Natural killer cell (primary cell): ENCODE measurements around the gene DNAAF5. TPM values are rescaled to one million over a fixed set of nuclear protein-coding genes. Genes with fewer than 3 reads are reported as not detected.

Experiments
- ATAC-seq, 3 donors: fragments of 150-1000 bp in 2 of 3; fragments of 200-7000 bp in 1 of 3; cut with Tn5 transposase; 1 replicate in 1 of 3; 2 replicates in 2 of 3; pipeline ENCODE4 v1.10.0; 2021; ENCODE audit warnings: mild to moderate bottlenecking in 2 of 3, moderate library complexity in 2 of 3
- DNase-seq, 2 donors: peaks; one replicate each; pipeline versions ENCODE4 v3.0.0 to v3.0.0-alpha.2; 2013 to 2021; ENCODE audit warnings: mixed read lengths in 1 of 2
- H3K27ac ChIP-seq: one replicate; pipeline ENCODE4 v1.5.1; 2013; ENCODE audit warnings: mild to moderate bottlenecking, low read length
- H3K27me3 ChIP-seq: one replicate; pipeline ENCODE4 v1.6.1; 2013; ENCODE audit warnings: low read length; ENCODE audit not compliant: control insufficient read depth, insufficient read depth
- H3K36me3 ChIP-seq: one replicate; pipeline ENCODE4 v1.6.1; 2013; ENCODE audit warnings: low read length; ENCODE audit not compliant: control insufficient read depth, insufficient read depth
- H3K4me1 ChIP-seq: one replicate; pipeline ENCODE4 v1.6.1; 2013; ENCODE audit warnings: low read length; ENCODE audit not compliant: control insufficient read depth, insufficient read depth
- H3K4me3 ChIP-seq: one replicate; pipeline ENCODE4 v1.5.1; 2013; ENCODE audit warnings: low read length
- H3K9me3 ChIP-seq: one replicate; pipeline ENCODE4 v1.6.1; 2013; ENCODE audit warnings: low read length; ENCODE audit not compliant: control insufficient read depth, insufficient read depth
- H3K27ac Mint-ChIP-seq, 2 donors: one replicate each; pipeline ENCODE4 v1.8.0; 2022; ENCODE audit warnings: mild to moderate bottlenecking in 2 of 2, mixed read lengths in 2 of 2, moderate library complexity in 1 of 2
- H3K27me3 Mint-ChIP-seq, 2 donors: one replicate each; pipeline ENCODE4 v1.8.0; 2022; ENCODE audit warnings: low read depth in 2 of 2, mixed read lengths in 2 of 2
- H3K36me3 Mint-ChIP-seq: one replicate; pipeline ENCODE4 v1.8.0; 2022; ENCODE audit warnings: mixed read lengths
- H3K4me1 Mint-ChIP-seq, 2 donors: one replicate each; pipeline ENCODE4 v1.8.0; 2022; ENCODE audit warnings: mixed read lengths in 2 of 2
- H3K4me3 Mint-ChIP-seq: one replicate; pipeline ENCODE4 v1.8.0; 2022; ENCODE audit warnings: mild to moderate bottlenecking, moderate library complexity, mixed read lengths
- H3K9me3 Mint-ChIP-seq, 2 donors: one replicate each; pipeline ENCODE4 v1.8.0; 2022; ENCODE audit warnings: mixed read lengths in 2 of 2
- WGBS: methylation state at CpG from one replicate; pipeline ENCODE4 v1.1.7; 2013; ENCODE audit warnings: missing lambda C conversion rate; ENCODE audit not compliant: insufficient coverage; 5-methylcytosine and 5-hydroxymethylcytosine counted together
- intact Hi-C: fragments of 100-400 bp; cut with micrococcal nuclease; formaldehyde crosslinking; loops from one replicate; pipeline ENCODE4 v1.14.2; 2022
- total RNA-seq, 4 donors: library from RNA; stranded (reverse); fragments of 120-200 nt in 1 of 4; gene quantifications; one replicate each; pipeline versions ENCODE4 v1.2.3 to v1.2.4, GENCODE V29; 2013 to 2022
- TF ChIP-seq, protein P1 (sequence below): fragments of 200-600 bp; IDR thresholded peaks from one replicate; pipeline ENCODE4 v1.8.0; 2022; ENCODE audit warnings: antibody characterized with exemption

The DNAAF5 gene
- total RNA-seq, 3 donors from 2014 or later (not counting 1 experiment from before 2014, with no cell fraction given): 6.7 to 10.3 (median 10.3) TPM

DNA sequence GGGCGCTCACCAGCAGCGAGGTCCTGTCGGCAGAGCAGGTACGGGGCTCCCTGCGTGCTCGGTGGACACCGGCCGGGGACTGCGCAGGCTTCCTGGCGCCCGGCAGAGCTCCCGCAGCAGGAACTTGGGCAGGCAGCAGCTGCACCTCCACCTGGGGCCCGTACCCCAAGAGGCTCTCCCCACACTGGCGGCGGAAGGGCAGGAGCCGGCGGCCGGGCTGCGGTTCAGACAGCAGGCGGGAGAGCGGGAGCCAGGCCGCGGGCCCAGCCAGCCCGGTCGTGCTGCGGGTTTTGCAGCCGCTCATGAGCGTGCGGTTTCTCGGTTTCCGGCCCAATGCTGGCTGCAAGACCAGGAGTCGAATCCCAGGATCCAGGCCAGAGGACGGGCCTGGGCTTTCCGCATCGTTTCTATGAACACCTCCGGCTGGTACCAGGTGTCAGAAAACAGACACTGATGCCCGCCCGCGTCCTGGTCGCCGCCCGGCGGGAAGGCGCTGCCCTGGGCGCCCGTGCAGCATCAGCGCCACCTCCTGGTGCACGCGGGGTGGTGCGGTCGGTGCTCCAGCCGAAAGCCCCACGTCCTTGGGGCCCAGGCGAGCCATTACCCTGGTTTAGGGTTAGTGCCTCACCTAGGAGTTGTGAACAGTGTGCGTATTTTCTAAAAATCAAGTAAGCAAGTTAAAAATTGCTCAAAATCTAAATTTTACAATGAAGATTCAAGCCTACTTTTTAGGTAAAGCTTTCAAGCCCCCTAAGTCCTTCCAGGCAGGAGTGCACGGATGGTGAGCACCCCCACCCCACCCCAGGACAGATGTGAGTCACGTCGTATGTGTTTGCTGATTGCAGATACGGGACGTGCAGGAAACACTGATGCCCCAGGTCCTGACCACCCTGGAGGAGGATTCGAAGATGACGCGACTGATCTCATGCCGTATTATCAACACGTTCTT lies 47.9 kb downstream of the DNAAF5 start:
- no peaks in the 10 kb centered on the region for H3K36me3 Mint-ChIP-seq
- peak; percentile 39 to 75 for DNase-seq
- H3K9me3 Mint-ChIP-seq: no peaks in the 10 kb centered on the region
- no peaks in the 10 kb centered on the region for H3K27me3 Mint-ChIP-seq
- H3K4me1 ChIP-seq: no peaks in the 10 kb centered on the region
- no peak overlapping the region for H3K27ac ChIP-seq
- peak; percentile 38 to 86 (median 76) for ATAC-seq
- H3K9me3 ChIP-seq: no peaks in the 10 kb centered on the region
- H3K27me3 ChIP-seq: no peaks in the 10 kb centered on the region
- WGBS: 79% methylated on average over 65 of the region's 65 CpGs
- no peaks in the 10 kb centered on the region for H3K4me1 Mint-ChIP-seq
- no peak overlapping the region for H3K4me3 ChIP-seq
- peaks cover 6% of the 10 kb centered on the region for H3K36me3 ChIP-seq
- H3K27ac Mint-ChIP-seq: no peak overlapping the region
- TF ChIP-seq, protein P1, sequence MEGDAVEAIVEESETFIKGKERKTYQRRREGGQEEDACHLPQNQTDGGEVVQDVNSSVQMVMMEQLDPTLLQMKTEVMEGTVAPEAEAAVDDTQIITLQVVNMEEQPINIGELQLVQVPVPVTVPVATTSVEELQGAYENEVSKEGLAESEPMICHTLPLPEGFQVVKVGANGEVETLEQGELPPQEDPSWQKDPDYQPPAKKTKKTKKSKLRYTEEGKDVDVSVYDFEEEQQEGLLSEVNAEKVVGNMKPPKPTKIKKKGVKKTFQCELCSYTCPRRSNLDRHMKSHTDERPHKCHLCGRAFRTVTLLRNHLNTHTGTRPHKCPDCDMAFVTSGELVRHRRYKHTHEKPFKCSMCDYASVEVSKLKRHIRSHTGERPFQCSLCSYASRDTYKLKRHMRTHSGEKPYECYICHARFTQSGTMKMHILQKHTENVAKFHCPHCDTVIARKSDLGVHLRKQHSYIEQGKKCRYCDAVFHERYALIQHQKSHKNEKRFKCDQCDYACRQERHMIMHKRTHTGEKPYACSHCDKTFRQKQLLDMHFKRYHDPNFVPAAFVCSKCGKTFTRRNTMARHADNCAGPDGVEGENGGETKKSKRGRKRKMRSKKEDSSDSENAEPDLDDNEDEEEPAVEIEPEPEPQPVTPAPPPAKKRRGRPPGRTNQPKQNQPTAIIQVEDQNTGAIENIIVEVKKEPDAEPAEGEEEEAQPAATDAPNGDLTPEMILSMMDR: peak; percentile 62
- intact Hi-C loops: loop anchor here (5.0 kb wide), 1 partner anchor 452 kb away; no protein-coding TSS in a partner anchor
- no peak overlapping the region for H3K4me3 Mint-ChIP-seq

DNA sequence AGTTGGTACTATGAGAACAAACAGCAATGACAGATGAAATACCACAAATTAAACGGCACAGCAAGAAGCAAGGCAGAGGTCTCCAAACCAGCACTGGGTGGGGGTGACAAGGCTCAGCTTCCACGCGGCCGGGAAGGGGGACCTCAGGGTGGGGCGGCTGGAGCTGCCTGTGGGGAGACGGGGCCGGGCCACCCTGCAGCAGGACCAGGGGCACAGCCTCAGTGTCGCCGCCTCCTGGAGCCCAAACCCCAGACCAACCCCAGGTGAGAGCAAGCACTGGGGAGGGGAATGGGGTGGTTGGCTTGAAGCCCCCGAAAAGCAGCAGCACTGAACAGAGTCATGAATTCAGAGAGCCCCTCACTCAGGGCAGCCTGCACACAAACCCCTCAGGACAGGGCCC lies 49.9 kb downstream of the DNAAF5 start:
- Histone ChIP-seq H3K4me1 (no peaks in the 10 kb centered on the region), H3K36me3 (peaks cover 8% of the 10 kb centered on the region), H3K4me3 (no peak overlapping the region), H3K27ac (no peak overlapping the region), H3K9me3 (no peaks in the 10 kb centered on the region), H3K27me3 (no peaks in the 10 kb centered on the region)
- no peak for DNase-seq
- TF ChIP-seq, protein P1: no peak
- no peaks in the 10 kb centered on the region for H3K36me3 Mint-ChIP-seq
- no peak for ATAC-seq
- H3K9me3 Mint-ChIP-seq: no peaks in the 10 kb centered on the region
- intact Hi-C loops: no loop called here
- no peaks in the 10 kb centered on the region for H3K4me1 Mint-ChIP-seq
- no peak overlapping the region for H3K27ac Mint-ChIP-seq
- no peaks in the 10 kb centered on the region for H3K27me3 Mint-ChIP-seq
- no peak overlapping the region for H3K4me3 Mint-ChIP-seq
- 93% methylated on average over 10 of the region's 10 CpGs for WGBS

DNA sequence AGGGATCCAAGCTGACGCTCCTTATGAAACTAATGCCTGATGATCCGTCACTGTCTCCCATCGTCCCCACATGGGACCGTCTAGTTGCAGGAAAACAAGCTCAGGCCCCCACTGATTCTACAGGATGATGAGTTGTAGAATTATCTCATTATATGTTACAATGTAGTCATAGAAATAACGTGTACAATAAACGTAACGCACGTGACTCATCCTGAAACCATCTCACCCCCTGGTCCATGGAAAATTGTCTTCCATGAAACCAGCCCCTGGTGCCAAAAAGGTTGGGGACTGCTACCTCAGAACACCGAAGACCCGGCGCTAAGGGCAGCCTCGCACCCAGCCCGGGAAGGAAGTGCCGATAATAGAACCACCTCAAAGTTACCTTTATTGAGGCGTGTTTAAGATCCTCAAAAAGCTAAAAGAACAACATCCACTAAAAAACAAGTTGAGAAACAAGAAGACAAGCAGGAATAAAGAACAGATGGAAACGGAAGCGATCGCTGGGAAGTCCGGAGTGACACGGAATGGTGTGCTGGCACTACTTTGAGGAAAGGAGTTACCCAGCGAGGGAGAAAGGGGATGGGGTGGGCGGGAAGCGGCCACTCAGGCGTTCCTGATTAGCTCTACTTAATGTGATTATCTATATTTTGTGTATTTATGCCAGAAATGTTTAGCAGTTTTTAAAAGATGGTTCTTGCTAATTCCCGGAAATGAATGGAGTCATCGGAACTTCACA lies 50.7 kb downstream of the DNAAF5 start:
- Histone ChIP-seq H3K4me3 (no peak overlapping the region), H3K27me3 (no peaks in the 10 kb centered on the region), H3K4me1 (no peaks in the 10 kb centered on the region), H3K27ac (no peak overlapping the region), H3K36me3 (peaks cover 8% of the 10 kb centered on the region), H3K9me3 (no peaks in the 10 kb centered on the region)
- ATAC-seq (no peak), DNase-seq (no peak)
- no peaks in the 10 kb centered on the region for H3K36me3 Mint-ChIP-seq
- no peak overlapping the region for H3K4me3 Mint-ChIP-seq
- no peak overlapping the region for H3K27ac Mint-ChIP-seq
- TF ChIP-seq, protein P1: no peak
- no peaks in the 10 kb centered on the region for H3K27me3 Mint-ChIP-seq
- no peaks in the 10 kb centered on the region for H3K9me3 Mint-ChIP-seq
- no peaks in the 10 kb centered on the region for H3K4me1 Mint-ChIP-seq
- 95% methylated on average over 26 of the region's 26 CpGs for WGBS
- intact Hi-C loops: no loop called here
